Measurements from ENCODE around the gene SH3BP5L.

- TF ChIP-seq YY1 (IDR thresholded peaks at IDR 0.05; ENCODE audit: insufficient read depth, insufficient read length) = no peak
- no peak for TF ChIP-seq ZNF274 (IDR thresholded peaks at IDR 0.05; ENCODE audit: low read depth, low read length)
- TF ChIP-seq SUZ12 (IDR thresholded peaks at IDR 0.05; ENCODE audit: extremely low read depth, insufficient read depth, insufficient read length) = no peak
Observed at GRCh38 chr1:248858891-248859889, 33.5 kb upstream of the SH3BP5L start, which contains the start of gene ZNF692.
